SK-N-SH treated with all-trans-retinoic acid at 6 μM for 48 hours (cell line): Measurements from ENCODE around the gene TEX2.

Experiments used
- ARNTL ChIP-seq: fragments of 450-650 bp; formaldehyde crosslinking; IDR thresholded peaks from 2 replicates; pipeline ENCODE4 v1.5.0; 2020; ENCODE audit warnings: low read depth, mild to moderate bottlenecking, moderate library complexity, borderline replicate concordance
- CREB5 ChIP-seq: fragments of 250-450 bp; sonication (Bioruptor Pico); IDR thresholded peaks from 2 replicates; pipeline ENCODE4 v1.5.1; 2020; ENCODE audit warnings: low read depth, mild to moderate bottlenecking, moderate library complexity
- CSDC2 ChIP-seq: fragments of 250-450 bp; sonication (Bioruptor Pico); IDR thresholded peaks from 2 replicates; pipeline ENCODE4 v1.5.0; 2020; ENCODE audit warnings: mild to moderate bottlenecking, moderate library complexity
- ISL1 ChIP-seq: fragments of 250-450 bp; sonication (Bioruptor Pico); IDR thresholded peaks from 2 replicates; pipeline ENCODE4 v2.1.2; 2022; ENCODE audit warnings: mild to moderate bottlenecking, moderate library complexity
- PATZ1 ChIP-seq: fragments of 250-450 bp; sonication (Bioruptor Pico); IDR thresholded peaks from 2 replicates; pipeline ENCODE4 v1.8.0; 2020; ENCODE audit warnings: mild to moderate bottlenecking, moderate library complexity, borderline replicate concordance
- SNAI2 ChIP-seq: fragments of 250-450 bp; sonication (Bioruptor Pico); IDR thresholded peaks from 2 replicates; pipeline ENCODE4 v1.5.0; 2020; ENCODE audit warnings: mild to moderate bottlenecking, moderate library complexity
- ZC3H10 ChIP-seq: fragments of 250-450 bp; sonication (Bioruptor Pico); IDR thresholded peaks from 2 replicates; pipeline ENCODE4 v1.5.1; 2021; ENCODE audit warnings: mild to moderate bottlenecking, moderate library complexity
- ZFP3 ChIP-seq: fragments of 250-450 bp; sonication (Bioruptor Pico); IDR thresholded peaks from 2 replicates; pipeline ENCODE4 v1.5.0; 2020; ENCODE audit warnings: mild to moderate bottlenecking, moderate library complexity
- ZNF565 ChIP-seq: fragments of 450-650 bp; formaldehyde crosslinking; conservative IDR thresholded peaks from 2 replicates; pipeline ENCODE4 v1.5.0; 2020; ENCODE audit warnings: low read depth, mild to moderate bottlenecking, moderate library complexity
- ZNF70 ChIP-seq: fragments of 450-650 bp; formaldehyde crosslinking; IDR thresholded peaks from 2 replicates; pipeline ENCODE4 v1.5.0; 2020; ENCODE audit warnings: mild to moderate bottlenecking, moderate library complexity

- TF ChIP-seq ARNTL (CRISPR knock-in tag), result no peak
- no peak for TF ChIP-seq CREB5
- TF ChIP-seq PATZ1 (CRISPR knock-in tag), result no peak
- no peak for TF ChIP-seq ZFP3 (CRISPR knock-in tag)
- TF ChIP-seq CSDC2 (CRISPR knock-in tag), result no peak
- no peak for TF ChIP-seq SNAI2
- TF ChIP-seq ISL1, result no peak
- TF ChIP-seq ZC3H10 (CRISPR knock-in tag), result no peak
- no peak for TF ChIP-seq ZNF70 (CRISPR knock-in tag)
- no peak for TF ChIP-seq ZNF565 (CRISPR knock-in tag)
Observed at GRCh38 chr17:64250233-64250835, 12.7 kb downstream of the TEX2 start.
